HepG2 (cell line): Measurements from ENCODE around the gene CD248. TPM values are rescaled to one million over a fixed set of nuclear protein-coding genes. Genes with fewer than 3 reads are reported as not detected.

Experiments used
- E2F5 ChIP-seq: sonication (generic); formaldehyde crosslinking; conservative IDR thresholded peaks from 2 replicates; pipeline ENCODE4 v1.4.0; 2020; ENCODE audit warnings: missing genetic modification reagents
- GMEB2 ChIP-seq: IDR thresholded peaks from 2 replicates; pipeline ENCODE4 v1.6.1; 2016; ENCODE audit warnings: missing biosample characterization, missing genetic modification reagents, low read depth
- NR2F2 ChIP-seq: IDR thresholded peaks from 2 replicates; pipeline ENCODE4 v1.6.1; 2012; ENCODE audit warnings: low read depth, inconsistent platforms, borderline replicate concordance
- SETDB1 ChIP-seq: sonication (generic); formaldehyde crosslinking; IDR thresholded peaks from 2 replicates; pipeline ENCODE4 v1.5.1; 2020; ENCODE audit warnings: missing genetic modification reagents, mild to moderate bottlenecking, borderline replicate concordance
- SKIL ChIP-seq: sonication (generic); formaldehyde crosslinking; IDR thresholded peaks from 2 replicates; pipeline ENCODE4 v1.8.0; 2022; ENCODE audit warnings: missing genetic modification reagents, mild to moderate bottlenecking, moderate library complexity, borderline replicate concordance
- ZBTB26 ChIP-seq: IDR thresholded peaks from 2 replicates; pipeline ENCODE4 v1.6.1; 2016; ENCODE audit warnings: missing compliant biosample characterization, missing genetic modification reagents, borderline replicate concordance
- ZBTB39 ChIP-seq: sonication (generic); formaldehyde crosslinking; IDR thresholded peaks from 2 replicates; pipeline ENCODE4 v1.5.0; 2020; ENCODE audit warnings: missing genetic modification reagents
- ZNF205 ChIP-seq: IDR thresholded peaks from 2 replicates; pipeline ENCODE4 v1.6.1; 2018; ENCODE audit warnings: missing biosample characterization, missing genetic modification reagents
- ZNF318 ChIP-seq: sonication (generic); formaldehyde crosslinking; IDR thresholded peaks from 2 replicates; pipeline ENCODE4 v1.4.0; 2020; ENCODE audit warnings: mild to moderate bottlenecking, missing genetic modification reagents
- ZNF33A ChIP-seq: sonication (generic); formaldehyde crosslinking; IDR thresholded peaks from 2 replicates; pipeline ENCODE4 v1.5.1; 2020; ENCODE audit warnings: missing genetic modification reagents, mild to moderate bottlenecking, moderate library complexity, borderline replicate concordance
- polyA plus RNA-seq, 8 experiments: library from polyadenylated mRNA; depleted of rRNA in 3 of 8; stranded (reverse) in 7 of 8; unstranded in 1 of 8; fragments of >200 nt; fragmentation: Illumina TruSeq in 4 of 8; extraction: Trizol in 4 of 8; gene quantifications; 2 replicates each; pipeline versions ENCODE4 v1.2.1 to v1.2.3, GENCODE V29; 2011 to 2016; ENCODE audit warnings: low read depth in 4 of 8, missing spikeins in 1 of 8, mixed read lengths in 1 of 8; ENCODE audit not compliant: insufficient read depth in 1 of 8
- total RNA-seq, 5 experiments: library from RNA; depleted of rRNA; stranded (reverse); fragments of >200 nt; fragmentation: Illumina TruSeq; extraction: Trizol; gene quantifications; 2 replicates each; pipeline ENCODE4 v1.2.3, GENCODE V29; 2016; ENCODE audit warnings: low read depth in 1 of 5

CD248 gene
- total and polyA plus RNA-seq, 2 of the 13 experiments (the other 11 are each of a cell fraction or from before 2014, with no cell fraction given) = 0.25 to 0.35 TPM

GRCh38 chr11:66336234-66337102 lies 19.6 kb upstream of the CD248 start, which contains the start of gene RIN1 (continued):
- no peak for TF ChIP-seq GMEB2
- peak; percentile 81 for TF ChIP-seq ZNF205 (CRISPR knock-in tag)
- no peak; the same call in 1 of the 2 replicates for TF ChIP-seq ZBTB26 (CRISPR knock-in tag)
- no peak for TF ChIP-seq SKIL (CRISPR knock-in tag)
- 0 out of 2 replicates have a peak, but pooled peaks have one; percentile 63 for TF ChIP-seq ZBTB39 (CRISPR knock-in tag)
- no peak for TF ChIP-seq E2F5 (CRISPR knock-in tag)
- no peak for TF ChIP-seq ZNF318 (CRISPR knock-in tag)
- TF ChIP-seq SETDB1 (CRISPR knock-in tag) = no peak; the same call in 1 of the 2 replicates
- TF ChIP-seq ZNF33A (CRISPR knock-in tag) = peak; percentile 91; the same call in 1 of the 2 replicates
- TF ChIP-seq NR2F2 = no peak
